ENCODE results near the gene CD274. TPM values are rescaled to one million over a fixed set of nuclear protein-coding genes. Genes with fewer than 3 reads are reported as not detected.
"Not testable (repeated sequence)": the region's sequence is repeated elsewhere in the genome, so short reads cannot be mapped to it uniquely, and the experiment has no call there.

Gene CD274
- total and polyA plus RNA-seq, 2 donors = 1.2 to 2.4 TPM

DNA sequence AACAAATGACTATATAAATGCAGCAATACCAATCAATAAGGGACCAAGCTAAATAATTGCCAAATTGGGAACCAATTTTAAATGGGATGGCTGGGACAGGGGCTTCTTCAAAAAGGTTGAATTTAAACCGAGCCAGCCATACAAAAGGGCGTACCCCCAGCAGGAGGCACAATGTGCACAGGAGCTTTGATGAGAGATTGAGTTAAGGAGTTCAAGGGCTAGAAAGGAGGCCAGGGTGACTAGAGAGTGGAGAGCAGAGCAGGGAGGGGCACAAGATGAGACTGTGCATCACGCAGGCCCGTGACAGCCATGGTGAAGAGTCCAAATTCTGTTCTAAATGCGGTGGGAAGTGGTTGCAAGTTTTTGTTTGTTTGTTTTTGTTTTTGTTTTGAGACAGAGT lies 36.6 kb downstream of the CD274 start:
- H3K4me1 ChIP-seq (ENCODE audit: insufficient read depth) = no peaks in the 10 kb centered on the region
- H3K4me3 ChIP-seq (ENCODE audit: low read depth, low read length) = no peak overlapping the region
- H3K36me3 ChIP-seq (ENCODE audit: insufficient read depth) = no peaks in the 10 kb centered on the region
- no peak overlapping the region for H3K27ac ChIP-seq (ENCODE audit: low read depth)
- no peak for DNase-seq (ENCODE audit: extremely low spot score)
- WGBS = 95% methylated on average over 5 of the region's 5 CpGs

GRCh38 chr9:5488221-5489008 lies 38.1 kb downstream of the CD274 start:
- no peak for DNase-seq (ENCODE audit: extremely low spot score)
- H3K36me3 ChIP-seq (ENCODE audit: insufficient read depth) = no peaks in the 10 kb centered on the region
- no peak overlapping the region for H3K4me3 ChIP-seq (ENCODE audit: low read depth, low read length)
- 78% methylated on average over 9 of the region's 9 CpGs for WGBS
- H3K4me1 ChIP-seq (ENCODE audit: insufficient read depth) = no peaks in the 10 kb centered on the region
- no peak overlapping the region for H3K27ac ChIP-seq (ENCODE audit: low read depth)

GRCh38 chr9:5489630-5490490 lies 39.5 kb downstream of the CD274 start:
- H3K36me3 ChIP-seq (ENCODE audit: insufficient read depth) = no peaks in the 10 kb centered on the region
- no peak overlapping the region for H3K27ac ChIP-seq (ENCODE audit: low read depth)
- no peak for DNase-seq (ENCODE audit: extremely low spot score)
- no peak overlapping the region for H3K4me3 ChIP-seq (ENCODE audit: low read depth, low read length)
- WGBS = 88% methylated on average over 9 of the region's 9 CpGs
- no peaks in the 10 kb centered on the region for H3K4me1 ChIP-seq (ENCODE audit: insufficient read depth)

GRCh38 chr9:5492965-5493678 lies 42.8 kb downstream of the CD274 start:
- no peaks in the 10 kb centered on the region for H3K36me3 ChIP-seq (ENCODE audit: insufficient read depth)
- DNase-seq (ENCODE audit: extremely low spot score) = no peak
- H3K4me1 ChIP-seq (ENCODE audit: insufficient read depth) = no peaks in the 10 kb centered on the region
- H3K27ac ChIP-seq (ENCODE audit: low read depth) = no peak overlapping the region
- H3K4me3 ChIP-seq (ENCODE audit: low read depth, low read length) = no peak overlapping the region
- WGBS = 50% methylated on average over 1 of the region's 1 CpG

- WGBS = 78% methylated on average over 8 of the region's 8 CpGs
- no peak overlapping the region for H3K27ac ChIP-seq (ENCODE audit: low read depth)
- DNase-seq (ENCODE audit: extremely low spot score) = no peak
Observed at GRCh38 chr9:5493679-5494511, 43.6 kb downstream of the CD274 start.

GRCh38 chr9:5494765-5495164 lies 44.4 kb downstream of the CD274 start:
- DNase-seq (ENCODE audit: extremely low spot score); H3K27ac ChIP-seq (ENCODE audit: low read depth); H3K4me1 ChIP-seq (ENCODE audit: insufficient read depth); H3K36me3 ChIP-seq (ENCODE audit: insufficient read depth); H3K4me3 ChIP-seq (ENCODE audit: low read depth, low read length): not testable (repeated sequence)
- 83% methylated on average over 3 of the region's 3 CpGs for WGBS

More at GRCh38 chr9:5493679-5494511, 43.6 kb downstream of the CD274 start:
- Histone ChIP-seq H3K4me3 (ENCODE audit: low read depth, low read length) (no peak overlapping the region), H3K4me1 (ENCODE audit: insufficient read depth) (no peaks in the 10 kb centered on the region), H3K36me3 (ENCODE audit: insufficient read depth) (no peaks in the 10 kb centered on the region)

DNA sequence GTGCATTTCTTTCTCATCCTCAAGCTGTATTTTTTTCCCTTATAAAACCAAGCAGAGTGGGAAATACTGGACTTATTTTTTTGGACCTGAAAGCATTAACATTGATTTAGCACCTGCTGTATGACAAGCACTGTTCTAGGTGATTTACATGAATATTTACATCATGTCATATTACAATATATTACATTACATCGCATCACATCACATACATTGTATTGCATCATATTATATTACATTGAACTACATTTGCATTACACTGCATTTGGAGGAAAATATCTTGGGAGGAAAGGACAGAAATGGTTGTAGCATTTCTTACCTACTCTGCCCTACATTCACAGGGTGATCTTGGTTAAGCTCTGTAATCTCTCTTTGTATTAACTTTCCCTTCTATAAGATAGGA lies 48.8 kb downstream of the CD274 start:
- no peak for DNase-seq (ENCODE audit: extremely low spot score)
- Histone ChIP-seq H3K4me3 (ENCODE audit: low read depth, low read length) (no peak overlapping the region), H3K36me3 (ENCODE audit: insufficient read depth) (no peaks in the 10 kb centered on the region), H3K4me1 (ENCODE audit: insufficient read depth) (no peaks in the 10 kb centered on the region), H3K27ac (ENCODE audit: low read depth) (no peak overlapping the region)
- whole genome bisulfite sequencing = 96% methylated on average over 1 of the region's 1 CpG

DNA sequence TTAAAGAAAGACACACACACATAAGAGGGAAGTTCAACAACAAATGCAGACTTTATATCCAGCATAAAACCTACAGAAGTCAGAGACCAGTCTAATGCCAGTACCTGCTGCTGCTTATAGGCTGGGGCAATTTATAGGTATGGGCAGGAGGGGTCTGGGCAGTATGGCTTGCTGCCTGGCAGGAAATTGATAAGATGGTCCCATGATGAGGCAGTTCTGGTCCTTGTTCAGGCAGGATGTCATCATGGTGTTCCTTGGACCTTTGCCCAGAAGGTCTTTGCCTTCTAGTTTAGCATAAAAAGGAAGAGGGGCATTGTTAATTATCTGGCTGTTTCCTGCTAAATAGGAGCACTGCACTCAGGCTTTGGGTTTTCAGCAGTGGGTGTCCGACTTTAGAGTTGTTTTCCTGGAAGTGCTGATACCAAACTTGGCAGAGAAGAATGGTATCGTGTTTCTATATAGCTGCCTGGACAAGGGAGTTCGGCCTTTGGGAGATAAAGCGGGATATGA lies 49.6 kb downstream of the CD274 start:
- Histone ChIP-seq H3K36me3 (ENCODE audit: insufficient read depth) (no peaks in the 10 kb centered on the region), H3K27ac (ENCODE audit: low read depth) (no peak overlapping the region), H3K4me3 (ENCODE audit: low read depth, low read length) (no peak overlapping the region), H3K4me1 (ENCODE audit: insufficient read depth) (no peaks in the 10 kb centered on the region)
- WGBS = 49% methylated on average over 4 of the region's 4 CpGs
- DNase-seq (ENCODE audit: extremely low spot score) = no peak

DNA sequence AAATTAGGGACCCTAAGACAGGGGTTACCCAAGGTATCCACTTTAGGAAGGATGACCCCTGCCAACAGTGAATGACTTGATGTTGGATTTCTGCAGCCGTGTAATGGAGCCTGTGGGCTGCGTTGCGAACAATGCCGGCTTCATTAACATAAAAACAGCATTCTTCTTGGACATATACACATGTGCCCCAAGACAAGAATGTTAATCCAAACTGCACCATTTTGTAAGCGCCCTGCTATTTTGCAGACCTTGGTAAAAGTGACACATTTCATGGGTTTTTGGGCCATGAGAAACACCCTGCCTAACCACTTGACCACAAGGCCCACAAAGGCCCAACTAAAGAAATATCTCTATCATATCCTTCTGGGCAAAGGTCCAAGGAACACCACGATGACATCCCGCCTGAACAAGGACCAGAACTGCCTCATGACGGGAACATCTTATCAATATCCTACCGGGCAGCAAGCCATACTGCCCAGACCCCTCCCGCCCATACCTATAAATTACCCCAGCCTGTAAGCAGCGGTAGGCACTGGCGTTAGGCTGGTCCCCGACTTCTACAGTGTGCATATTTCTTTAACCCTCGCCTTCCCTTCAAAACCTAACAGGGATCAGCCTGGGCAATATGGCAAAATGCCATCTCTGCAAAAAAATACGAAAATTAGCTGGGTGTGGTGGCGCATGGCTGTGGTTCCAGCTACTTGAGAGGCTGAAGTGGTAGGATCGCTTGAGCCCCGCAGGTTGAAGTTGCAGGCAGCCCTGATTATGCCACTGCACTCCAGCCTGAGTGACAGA lies 50.3 kb downstream of the CD274 start:
- no peaks in the 10 kb centered on the region for H3K4me1 ChIP-seq (ENCODE audit: insufficient read depth)
- 47% methylated on average over 18 of the region's 18 CpGs for WGBS
- H3K36me3 ChIP-seq (ENCODE audit: insufficient read depth) = no peaks in the 10 kb centered on the region
- no peak overlapping the region for H3K4me3 ChIP-seq (ENCODE audit: low read depth, low read length)
- DNase-seq (ENCODE audit: extremely low spot score) = no peak
- H3K27ac ChIP-seq (ENCODE audit: low read depth) = no peak overlapping the region

DNA sequence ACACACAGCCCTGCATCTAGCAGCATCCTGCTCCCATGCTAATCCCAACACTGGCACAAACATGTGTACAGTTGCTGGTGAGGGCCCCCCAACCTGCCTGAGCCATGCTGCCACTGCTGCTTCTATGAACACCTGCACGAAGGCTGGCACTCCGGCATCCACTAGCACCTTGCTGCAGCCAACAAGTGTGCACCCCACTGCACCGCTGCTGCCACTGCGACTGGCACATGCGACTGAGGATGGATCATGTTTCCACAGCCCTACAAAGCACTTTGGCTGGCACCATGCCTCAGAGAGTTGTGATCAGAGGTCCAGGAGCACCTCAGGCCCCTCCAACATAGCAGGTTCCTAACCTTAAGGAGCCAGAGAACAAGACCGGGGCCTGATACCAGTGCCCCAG lies 52.2 kb downstream of the CD274 start:
- H3K27ac ChIP-seq (ENCODE audit: low read depth) = no peak overlapping the region
- no peaks in the 10 kb centered on the region for H3K4me1 ChIP-seq (ENCODE audit: insufficient read depth)
- H3K36me3 ChIP-seq (ENCODE audit: insufficient read depth) = no peaks in the 10 kb centered on the region
- DNase-seq (ENCODE audit: extremely low spot score) = no peak
- H3K4me3 ChIP-seq (ENCODE audit: low read depth, low read length) = no peak overlapping the region
- 88% methylated on average over 6 of the region's 6 CpGs for WGBS

DNA sequence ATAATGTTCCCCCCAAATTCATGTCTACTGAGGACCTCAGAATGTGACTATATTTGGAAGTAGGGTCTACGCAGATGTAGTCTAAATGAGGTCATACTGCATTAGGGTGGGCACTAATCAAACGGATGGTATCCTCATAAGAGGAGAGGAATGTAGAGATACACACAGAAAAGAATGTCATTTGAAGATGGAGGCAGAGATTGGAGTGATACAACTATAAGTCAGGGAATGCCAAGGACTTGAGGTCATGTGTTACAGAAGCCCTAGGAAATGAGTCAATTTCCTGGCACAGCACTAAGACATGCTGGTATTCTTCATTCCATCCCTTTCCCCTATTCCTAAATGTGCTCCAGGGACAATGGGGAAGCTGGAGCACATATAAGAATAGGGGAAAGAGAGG lies 59.2 kb downstream of the CD274 start:
- WGBS = 57% methylated on average over 2 of the region's 2 CpGs
- no peak overlapping the region for H3K4me3 ChIP-seq (ENCODE audit: low read depth, low read length)
- no peaks in the 10 kb centered on the region for H3K36me3 ChIP-seq (ENCODE audit: insufficient read depth)
- DNase-seq (ENCODE audit: extremely low spot score) = no peak
- H3K4me1 ChIP-seq (ENCODE audit: insufficient read depth) = no peaks in the 10 kb centered on the region
- no peak overlapping the region for H3K27ac ChIP-seq (ENCODE audit: low read depth)

- no peak within 1 kb of the TSS for H3K4me3 ChIP-seq (ENCODE audit: low read depth, low read length)
- DNase-seq (ENCODE audit: extremely low spot score) = no peak
- no peaks in the 10 kb centered on the region for H3K4me1 ChIP-seq (ENCODE audit: insufficient read depth)
- 24% methylated on average over 4 of the region's 4 CpGs for WGBS
- peak within 1 kb of the TSS; percentile 15 for H3K27ac ChIP-seq (ENCODE audit: low read depth)
- H3K36me3 ChIP-seq (ENCODE audit: insufficient read depth) = no peaks in the 10 kb centered on the region
Observed at GRCh38 chr9:5510360-5510931, 60.1 kb downstream of the CD274 start, which contains the start of gene PDCD1LG2. PDCD1LG2 (plus strand) TSS chr9:5510531; CDS start chr9:5522547, 12,016 bp downstream.
